GM18867 (cell line): Measurements from ENCODE around the gene MS4A4E.
"Not testable (repeated sequence)": the region's sequence is repeated elsewhere in the genome, so short reads cannot be mapped to it uniquely, and the experiment has no call there.

Source experiments
- ATAC-seq: cut with Tn5 transposase; IDR thresholded peaks from one replicate; pipeline ENCODE4 v1.9.1; 2021; ENCODE audit warnings: mild to moderate bottlenecking, moderate library complexity; ENCODE audit not compliant: unreplicated experiment

Gene MS4A4E

DNA sequence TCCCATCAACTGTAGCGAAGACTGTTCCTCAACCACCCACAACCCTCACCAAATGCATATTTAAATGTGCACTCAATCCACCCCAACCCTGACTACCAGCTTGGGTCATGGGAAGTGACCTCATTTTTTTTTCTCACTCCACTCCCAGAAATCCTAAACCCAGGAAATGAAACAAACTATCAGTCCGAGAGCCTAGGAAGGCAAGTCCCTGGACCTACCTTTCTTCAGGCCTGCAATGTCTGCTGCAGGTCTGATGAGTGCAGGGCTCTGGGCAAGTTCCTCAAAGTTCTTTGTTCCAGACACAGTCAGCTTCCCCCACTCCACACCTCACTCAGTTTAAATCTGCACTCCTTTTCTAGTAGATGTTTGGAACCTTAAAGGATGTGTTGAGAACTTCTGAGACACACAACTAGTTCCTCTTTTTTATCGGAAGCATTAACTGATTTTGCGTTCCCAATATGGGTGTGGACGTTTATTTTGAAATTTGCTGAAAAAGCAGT, at the start of gene MS4A4E:
TSS of gene MS4A4E (minus strand) at position 398 of the 500 bp plus-strand sequence. CDS start 13,082 bp downstream, outside the sequence.
- no peak for ATAC-seq

DNA sequence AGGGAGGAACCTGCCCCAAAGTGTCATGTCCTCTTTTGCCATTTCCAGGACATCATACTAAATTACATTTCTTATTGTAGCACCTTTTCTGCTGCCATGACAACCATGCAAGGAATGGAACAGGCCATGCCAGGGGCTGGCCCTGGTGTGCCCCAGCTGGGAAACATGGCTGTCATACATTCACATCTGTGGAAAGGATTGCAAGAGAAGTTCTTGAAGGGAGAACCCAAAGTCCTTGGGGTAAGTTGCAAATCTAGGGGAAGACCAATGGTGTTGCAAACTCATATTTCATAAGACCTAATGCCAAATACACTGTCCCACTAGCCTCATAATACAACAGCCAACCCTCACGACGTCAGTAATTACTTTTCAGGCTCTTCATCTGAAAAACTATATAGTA, 49.2 kb upstream of the MS4A4E start:
- no peak for ATAC-seq

DNA sequence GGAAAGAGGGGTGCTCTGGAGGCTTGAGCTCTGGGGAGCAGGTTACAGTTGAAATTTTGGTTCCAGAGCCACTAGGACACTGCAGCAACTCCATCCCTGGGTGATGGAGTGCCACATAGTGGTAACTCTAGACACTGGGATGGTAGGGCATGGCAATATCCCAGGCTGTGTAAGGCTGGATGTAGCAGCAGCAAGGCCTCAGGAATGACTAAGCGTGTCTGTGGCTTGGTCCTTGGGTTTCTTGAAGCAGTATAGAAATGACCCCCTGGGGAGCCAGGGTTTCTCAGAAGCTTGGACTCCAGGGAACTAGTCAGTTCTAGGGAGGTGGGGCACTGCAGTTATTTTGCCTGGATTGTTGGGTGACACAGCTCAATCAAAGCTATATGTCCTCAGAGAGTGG, 45.6 kb upstream of the MS4A4E start:
- ATAC-seq: no peak

DNA sequence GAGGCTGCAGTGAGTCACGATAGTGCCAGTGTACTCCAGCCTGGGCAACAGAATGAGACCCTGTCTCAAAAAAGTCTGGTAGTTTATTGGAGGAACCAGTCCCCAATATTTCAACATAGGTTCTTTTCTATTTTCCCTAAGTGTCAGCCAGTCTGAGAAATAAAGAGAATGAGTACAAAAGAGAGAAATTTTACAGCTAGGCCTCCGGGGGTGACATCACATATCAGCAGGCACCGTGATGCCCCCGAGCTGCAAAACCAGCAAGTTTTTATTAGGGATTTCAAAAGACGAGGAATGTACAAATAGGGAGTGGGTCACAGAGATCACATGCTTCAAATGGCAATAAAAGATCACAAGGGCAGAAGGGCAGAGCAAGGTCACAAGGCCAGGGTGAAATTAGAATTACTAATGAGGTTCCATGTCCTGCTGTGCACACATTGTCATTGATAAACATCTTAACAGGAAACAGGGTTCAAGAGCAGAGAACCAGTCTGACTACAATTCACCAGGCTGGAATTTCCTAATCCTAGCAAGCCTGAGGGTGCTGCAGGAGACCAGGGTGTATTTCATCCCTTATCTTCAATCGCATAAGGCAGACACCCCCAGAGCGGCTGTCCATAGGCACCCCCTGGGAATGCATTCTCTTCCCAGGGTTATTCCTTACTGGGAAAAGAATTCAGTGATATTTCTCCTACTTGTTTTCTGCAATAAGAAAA, 42.6 kb upstream of the MS4A4E start:
- ATAC-seq: not testable (repeated sequence)

DNA sequence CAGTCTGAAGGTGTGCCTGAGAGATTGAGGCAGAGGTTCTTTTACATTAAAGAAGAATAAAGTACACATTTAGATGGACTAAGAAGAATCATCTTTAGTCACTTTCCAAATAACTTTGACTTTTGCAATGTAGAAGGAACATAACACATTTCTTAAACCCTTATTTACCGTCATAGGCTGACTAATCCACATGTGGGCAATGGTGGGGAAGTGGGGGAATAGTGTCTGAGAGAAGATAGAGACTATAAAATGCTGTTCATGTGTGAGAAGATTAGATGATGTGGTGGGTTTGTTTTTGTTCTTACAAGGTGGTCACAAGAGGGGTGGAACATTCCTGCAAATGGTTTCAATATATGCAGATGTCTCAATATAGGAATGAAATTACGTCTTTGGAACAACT, 39.3 kb upstream of the MS4A4E start:
- ATAC-seq: no peak

DNA sequence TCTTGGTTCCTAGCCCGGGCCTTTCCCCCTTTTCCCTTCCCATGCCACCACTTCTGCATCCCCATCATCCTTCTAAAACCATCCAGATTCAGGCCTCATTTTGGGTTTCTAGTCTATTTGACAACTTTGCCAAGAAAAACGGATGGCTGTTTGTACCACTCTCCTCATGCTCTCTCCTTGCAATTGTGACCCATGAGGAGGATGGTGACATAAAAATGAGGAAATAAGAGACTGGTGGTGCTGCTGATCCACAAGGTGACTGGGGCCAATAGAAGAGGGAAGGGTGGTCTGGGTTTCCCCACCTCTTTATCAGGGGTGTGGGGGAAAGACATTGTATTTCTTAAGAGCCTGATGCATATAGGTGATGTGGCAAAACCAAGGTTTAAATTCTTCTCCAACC, 38.5 kb upstream of the MS4A4E start:
- ATAC-seq: no peak

DNA sequence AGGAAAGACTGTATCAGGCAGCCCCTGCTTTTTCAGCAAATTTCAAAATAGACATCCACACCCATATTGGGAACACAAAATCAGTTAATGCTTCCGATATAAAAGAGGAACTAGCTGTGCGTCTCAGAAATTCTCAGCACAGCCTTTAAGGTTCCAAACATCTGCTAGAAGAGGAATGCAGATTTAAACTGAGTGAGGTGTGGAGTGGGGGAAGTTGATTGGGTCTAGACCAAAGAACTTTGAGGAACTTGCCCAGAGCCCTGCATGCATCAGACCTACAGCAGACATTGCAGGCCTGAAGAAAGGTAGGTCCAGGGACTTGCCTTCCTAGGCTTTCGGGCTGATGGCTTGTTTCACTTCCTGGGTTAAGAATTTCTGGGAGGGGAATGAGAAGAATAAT, 37.5 kb upstream of the MS4A4E start, which contains the start of gene MS4A4A:
TSS of gene MS4A4A (plus strand) at position 255 of the 400 bp plus-strand sequence. CDS start at position 265, 10 bp downstream.
- no peak for ATAC-seq

DNA sequence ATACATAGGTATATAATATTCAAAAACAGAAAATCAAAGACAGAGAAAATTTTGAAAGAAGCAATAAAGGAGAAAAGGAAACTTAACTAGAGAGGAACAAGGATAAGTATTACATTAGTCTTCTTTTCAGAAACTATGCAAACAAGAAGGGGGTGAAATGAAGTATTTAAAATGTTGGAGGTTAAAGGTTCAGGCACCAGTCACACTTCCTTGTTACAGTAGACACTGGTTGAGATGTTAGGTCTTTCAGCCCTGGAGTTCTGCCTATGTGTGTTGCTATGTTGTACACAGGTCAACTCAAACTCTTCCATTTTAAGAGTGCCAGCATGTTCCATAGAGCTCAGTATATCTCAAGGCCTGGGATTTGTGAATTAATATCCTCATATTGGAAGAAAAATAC, 31.5 kb upstream of the MS4A4E start:
- no peak for ATAC-seq

DNA sequence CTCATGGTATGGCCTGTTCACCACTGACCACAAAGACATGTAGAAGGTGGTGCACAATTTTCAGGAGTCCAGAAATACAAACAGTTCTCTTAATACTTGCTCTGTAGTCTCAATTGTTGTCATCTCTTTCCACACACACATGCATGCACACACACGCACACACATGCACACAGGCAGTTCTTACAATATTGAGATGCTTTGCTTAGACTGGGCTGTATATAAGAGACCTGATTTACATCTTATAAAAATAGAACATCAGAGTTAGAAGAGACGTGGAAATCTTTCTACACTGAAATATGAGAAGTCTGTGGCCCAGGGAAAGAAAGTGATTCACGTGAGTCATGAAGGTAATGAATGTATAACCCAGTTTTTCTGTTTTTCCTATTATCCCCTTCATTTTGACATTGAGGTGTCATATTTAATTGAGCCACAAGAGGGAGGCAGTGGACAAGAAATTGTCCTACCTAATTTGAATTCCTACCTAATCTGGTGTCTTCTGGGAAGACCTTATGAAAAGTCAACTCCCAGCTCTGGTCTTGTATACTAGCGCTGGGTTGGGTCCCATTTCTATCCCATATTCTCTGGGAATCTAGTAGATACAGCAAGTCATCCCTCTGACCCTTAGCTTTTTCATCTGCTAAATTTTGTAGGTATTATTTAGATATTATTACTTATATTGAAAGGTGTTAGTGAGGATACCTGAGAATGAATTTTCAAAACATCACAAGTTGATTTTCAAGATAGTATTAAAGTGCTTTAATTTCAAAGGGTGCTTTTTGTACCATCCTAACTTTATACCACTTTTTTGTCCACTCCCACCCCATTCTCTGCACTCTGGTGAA, 22.7 kb upstream of the MS4A4E start:
- ATAC-seq: peak; percentile 70

DNA sequence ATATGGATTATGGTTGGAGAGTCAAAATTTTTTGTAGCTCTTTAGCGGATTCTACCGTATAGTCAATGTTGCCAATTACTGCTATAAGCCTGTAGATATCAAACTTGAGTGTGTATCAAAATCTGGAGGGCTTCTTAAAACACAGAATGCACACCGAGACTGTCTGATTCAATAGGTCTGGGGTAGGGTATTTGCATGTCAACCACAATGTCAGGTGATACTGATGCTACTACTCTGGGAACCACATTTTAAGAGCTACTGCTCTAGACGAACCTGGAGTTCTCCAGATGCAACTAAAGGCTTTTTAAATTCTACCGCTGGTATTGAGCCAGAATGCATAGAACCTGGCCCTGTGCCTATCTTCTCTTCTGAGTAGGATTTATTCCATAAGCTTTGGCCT, 21.7 kb upstream of the MS4A4E start:
- ATAC-seq: no peak

DNA sequence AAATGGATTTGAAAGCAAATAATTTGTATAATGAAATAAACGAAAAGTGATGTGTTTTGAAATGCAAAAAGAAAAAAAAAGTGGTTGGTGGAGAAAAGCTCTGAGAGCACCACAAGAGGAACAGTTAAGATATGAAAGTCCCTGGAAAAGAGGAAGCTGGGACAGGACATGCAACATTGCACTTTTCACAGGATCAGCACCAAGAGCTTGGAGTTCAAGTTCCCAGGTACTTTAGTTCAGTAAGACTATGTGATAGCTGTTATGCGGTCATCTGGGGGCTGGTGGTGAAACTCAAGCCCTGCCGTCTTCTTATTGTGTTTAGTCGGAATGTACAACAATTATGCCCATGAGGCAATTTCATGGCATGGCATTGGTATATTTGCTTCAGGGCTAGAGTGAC, 20.5 kb upstream of the MS4A4E start:
- ATAC-seq: no peak

DNA sequence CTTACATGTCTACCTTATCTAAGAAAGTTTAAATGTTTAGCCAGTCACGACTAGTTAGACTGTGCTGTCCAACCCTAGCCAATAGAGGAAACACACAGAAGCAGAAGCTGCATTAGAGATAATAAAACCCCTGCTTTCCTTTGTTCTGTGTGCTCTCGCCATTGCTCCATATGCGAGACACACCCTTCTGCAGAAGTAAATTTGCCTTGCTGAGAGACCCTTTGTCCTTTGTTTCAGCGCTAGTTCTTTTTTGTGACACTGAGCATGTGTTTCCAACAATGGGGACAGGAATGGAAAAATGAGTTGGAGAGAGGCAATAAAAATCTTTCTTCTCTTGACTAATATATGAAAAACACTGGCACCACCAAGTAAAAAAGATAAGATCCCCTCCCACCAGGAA, 18.1 kb upstream of the MS4A4E start:
- no peak for ATAC-seq

DNA sequence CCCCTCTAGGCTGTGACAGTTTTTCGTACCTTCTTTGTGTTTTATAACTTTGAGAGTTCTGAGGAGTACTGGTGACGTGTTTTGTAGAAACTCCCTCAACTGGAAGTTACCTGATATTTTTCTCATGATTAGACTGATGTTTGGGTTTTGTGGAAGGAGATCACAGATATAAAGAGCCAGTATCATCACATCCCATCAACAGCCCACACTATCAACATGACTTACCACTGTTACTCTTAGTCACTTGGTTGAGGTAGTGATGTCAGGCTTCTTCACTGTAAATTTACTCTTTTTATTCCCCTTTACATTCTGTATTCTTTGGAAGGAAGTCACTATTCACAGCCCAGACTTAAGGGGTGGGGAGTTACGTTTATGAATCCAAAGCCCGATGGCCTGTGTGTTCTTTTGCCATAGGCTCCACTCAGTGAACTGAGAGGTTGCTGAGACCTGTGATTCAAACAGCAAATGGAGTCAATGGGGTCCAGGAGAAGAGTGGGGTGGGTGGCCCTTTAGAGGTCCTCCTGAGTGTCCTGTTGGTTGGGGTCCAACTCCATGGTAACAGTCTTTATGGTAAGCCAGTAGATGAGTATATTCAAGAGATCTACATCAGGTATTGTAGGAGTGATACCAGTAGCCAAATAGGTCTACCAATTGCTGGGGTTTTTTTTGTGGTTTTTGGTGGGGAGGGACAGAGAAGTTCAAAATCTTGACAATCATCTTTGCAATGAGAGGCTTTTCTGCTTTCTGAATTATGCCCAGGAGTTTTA, 15.2 kb upstream of the MS4A4E start:
- ATAC-seq: no peak

DNA sequence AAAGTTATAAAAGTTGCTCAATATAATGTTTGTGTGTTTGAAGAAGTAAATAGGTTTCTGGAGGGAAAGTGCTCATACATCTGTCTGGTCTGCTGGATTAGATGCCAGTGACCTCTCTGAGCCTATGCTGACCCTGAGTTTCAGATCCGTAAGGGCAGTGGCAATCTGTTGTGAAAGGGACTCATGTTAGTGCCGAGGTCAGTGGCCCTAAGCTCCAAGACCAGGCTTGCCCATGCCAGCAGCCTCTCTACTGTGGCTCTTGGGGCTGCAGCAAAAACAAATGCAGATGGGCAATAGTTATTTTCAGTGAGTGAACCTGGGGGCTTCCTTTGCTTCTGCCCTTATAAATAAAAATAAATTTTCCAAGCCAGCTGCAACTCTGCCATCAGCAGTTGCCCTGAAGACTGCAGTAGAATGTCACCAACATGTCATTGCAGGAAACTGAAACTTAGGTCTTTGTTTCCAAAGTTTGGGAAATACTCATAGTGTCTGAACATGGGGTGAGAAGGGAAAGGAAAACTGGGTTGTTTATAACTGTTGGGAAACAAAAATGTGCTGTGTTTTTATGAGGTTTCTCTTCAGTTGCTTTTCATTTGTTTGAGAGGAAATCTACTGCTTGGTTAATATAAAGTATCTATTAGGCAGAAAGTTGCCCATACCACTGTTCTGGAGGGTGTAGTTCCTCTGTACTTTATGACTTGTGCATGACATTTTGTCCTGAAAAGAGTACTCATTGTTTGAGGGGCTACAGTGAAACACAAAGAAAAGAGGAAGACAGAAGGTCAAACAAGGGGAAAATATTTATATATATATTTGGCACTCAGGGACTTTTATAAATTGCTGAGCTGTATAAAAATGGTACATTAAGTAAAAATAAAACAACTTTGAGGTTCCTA, 9.5 kb upstream of the MS4A4E start:
- ATAC-seq: no peak

DNA sequence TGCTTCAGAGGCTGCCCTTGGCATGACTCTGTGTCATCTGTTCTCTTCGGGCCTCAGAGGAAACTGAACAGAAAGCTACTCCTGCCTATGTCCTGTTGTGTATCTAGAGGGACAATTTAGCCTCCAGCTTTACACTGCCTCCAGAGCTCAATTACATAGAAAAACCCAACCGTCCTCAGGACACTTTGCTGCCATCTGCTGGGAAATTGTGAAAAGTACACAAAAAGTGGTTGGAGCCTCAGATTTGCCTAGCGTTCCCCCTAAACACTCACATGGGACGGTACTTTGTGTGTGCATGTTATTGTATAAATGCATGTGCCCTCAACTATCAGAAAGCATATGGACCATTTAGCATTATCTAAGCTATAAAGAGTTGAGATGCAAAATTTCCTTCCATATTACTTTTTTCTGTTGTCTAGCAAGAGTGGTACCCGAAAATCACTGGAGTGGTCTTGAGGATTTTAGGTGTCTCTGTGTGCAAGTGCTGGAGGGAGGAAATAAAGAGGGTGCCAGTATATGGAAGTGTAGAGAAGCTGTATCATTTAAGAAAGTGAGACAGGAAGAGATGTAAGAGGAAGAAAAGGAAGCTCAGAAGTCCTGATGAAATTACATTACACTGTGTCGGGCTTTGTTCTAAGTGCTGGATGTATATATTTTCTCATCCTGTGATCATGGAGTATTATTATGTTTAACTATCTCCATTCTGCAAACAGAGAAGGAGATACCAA, 8.7 kb upstream of the MS4A4E start:
- ATAC-seq: no peak

DNA sequence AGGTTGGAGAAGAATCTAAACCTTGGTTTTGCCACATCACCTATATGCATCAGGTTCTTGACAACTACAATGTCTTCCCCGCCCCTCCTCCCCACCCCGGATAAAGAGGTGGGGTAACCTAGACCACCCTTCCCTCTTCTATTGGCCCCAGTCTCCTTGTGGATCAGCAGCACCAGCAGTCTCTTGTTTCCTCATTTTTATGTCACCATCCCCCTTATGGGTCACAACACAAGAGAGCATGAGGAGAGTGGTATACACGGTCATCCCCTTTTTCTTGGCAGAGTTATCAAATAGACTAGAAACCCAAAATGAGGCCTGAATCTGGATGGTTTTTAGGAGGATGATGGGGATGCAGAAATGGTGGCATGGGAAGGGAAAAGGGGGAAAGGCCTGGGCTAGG, 1.2 kb downstream of the MS4A4E start:
- ATAC-seq: no peak

DNA sequence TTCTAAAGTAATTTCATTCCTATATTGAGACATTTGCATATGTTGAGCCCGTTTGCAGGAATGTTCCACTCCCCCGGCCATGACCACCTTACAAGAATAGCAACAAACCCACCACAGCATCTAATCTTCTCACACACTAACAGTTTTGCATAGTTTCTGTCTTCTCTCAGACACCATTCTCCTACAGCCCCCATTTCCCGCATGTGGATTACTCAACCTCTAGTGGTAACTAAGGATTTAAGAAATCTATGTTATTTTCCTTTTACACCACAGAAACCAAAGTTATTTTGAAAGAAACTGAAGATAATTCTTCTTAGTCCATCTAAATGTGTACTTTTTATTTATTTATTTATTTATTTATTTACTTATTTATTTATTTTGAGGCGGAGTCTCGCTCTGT, 2.3 kb downstream of the MS4A4E start:
- no peak for ATAC-seq

DNA sequence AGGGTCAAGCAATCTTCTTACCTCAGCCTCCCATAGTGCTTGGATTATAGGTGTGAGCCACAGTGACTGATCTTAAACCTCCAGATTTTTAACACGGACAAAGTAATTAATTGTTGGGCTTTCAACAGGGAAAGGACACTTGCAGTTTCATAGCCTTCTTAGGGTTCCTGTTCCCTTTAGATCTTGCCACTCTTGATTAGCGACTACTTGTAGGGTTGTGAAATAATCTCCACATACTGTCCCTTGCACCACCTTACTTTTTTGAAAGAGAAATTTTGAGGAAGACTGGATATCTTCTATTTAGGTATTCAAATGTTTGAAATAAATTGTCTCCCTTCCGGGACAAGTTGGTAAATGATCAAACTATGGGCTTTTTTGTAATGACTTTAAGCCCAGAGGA, 7.6 kb downstream of the MS4A4E start:
- no peak for ATAC-seq

DNA sequence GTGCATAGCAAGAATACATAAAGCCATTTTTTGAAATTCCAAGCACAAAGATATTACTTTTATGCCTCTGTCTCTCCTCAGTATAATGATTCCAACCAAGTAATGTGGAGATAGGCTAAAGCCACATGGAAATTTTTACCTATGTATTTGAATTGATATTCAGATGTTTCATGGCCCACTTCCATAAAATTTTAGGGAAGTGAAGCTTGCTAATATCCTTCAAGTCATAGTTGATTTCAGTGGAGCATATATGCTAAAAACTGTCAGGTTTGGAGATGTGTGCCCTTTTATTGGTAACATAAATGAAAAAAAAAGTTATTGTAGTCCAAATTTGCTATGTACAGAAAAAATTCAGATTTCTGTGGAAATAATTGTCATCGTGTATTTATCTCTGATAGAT, 12.3 kb downstream of the MS4A4E start:
- no peak for ATAC-seq

DNA sequence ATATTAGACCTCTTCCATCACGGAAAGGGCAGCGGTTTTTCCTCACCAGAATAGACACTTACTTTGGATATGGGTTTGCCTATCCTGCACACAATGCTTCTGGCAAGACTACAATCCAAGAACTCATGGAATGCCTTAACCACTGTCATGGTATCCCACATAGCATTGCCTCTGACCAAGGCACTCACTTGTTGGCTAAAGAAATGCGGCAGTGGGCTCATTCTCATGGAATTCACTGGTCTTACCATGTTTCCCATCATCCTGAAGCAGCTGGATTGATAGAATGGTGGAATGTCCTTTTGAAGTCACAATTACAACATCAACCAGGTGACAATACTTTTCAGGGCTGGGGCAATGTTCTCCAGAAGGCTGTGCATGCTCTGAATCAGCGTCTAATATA, 20.8 kb downstream of the MS4A4E start:
- ATAC-seq: no peak
